Measurements from ENCODE around the gene KCNQ5. TPM values are rescaled to one million over a fixed set of nuclear protein-coding genes. Genes with fewer than 3 reads are reported as not detected.

Gene KCNQ5
- total and polyA plus RNA-seq, 10 of the 15 experiments (the other 5 are each of a cell fraction or from before 2014, with no cell fraction given), result 0.60 to 16.2 (median 3.2) TPM

GRCh38 chr6:73200247-73200646 lies 578.4 kb downstream of the KCNQ5 start:
- ChIA-PET SMC1A (ENCODE audit: uncharacterized antibody, unreplicated experiment) (no interaction called here), POLR2A (no interaction called here), CTCF (no interaction called here), RAD21 (ENCODE audit: unreplicated experiment) (no interaction called here)
- H4K20me1 ChIP-seq (ENCODE audit: control insufficient read depth, insufficient read depth), result no peaks in the 10 kb centered on the region; the same call in 1 of the 2 replicates
- FAIRE-seq (no peak), DNase-seq (ENCODE audit: low read depth, low spot score) (no peak), ATAC-seq (no peak)
- no TSS peak for BruUV-seq (replicated peaks)
- H3K4me3 ChIP-seq, result no peak overlapping the region
- no peaks in the 10 kb centered on the region for H3K27me3 ChIP-seq (replicated peaks in 1 of 2; ENCODE audit: control insufficient read depth in 2 of 2, insufficient read depth in 2 of 2, low read length in 1 of 2)
- H3K4me2 ChIP-seq (ENCODE audit: control insufficient read depth, insufficient read depth), result no peak overlapping the region
- H2AFZ ChIP-seq (ENCODE audit: control insufficient read depth, low read depth, low read length), result no peak overlapping the region
- no peak overlapping the region for H3K27ac ChIP-seq (ENCODE audit: control insufficient read depth, insufficient read depth)
- H3K36me3 ChIP-seq (ENCODE audit: control insufficient read depth in 2 of 2, insufficient read depth in 2 of 2, low read length in 1 of 2), result no peaks in the 10 kb centered on the region
- no peaks in the 10 kb centered on the region for H3K4me1 ChIP-seq (ENCODE audit: control insufficient read depth, insufficient read depth, low read length)
- in situ Hi-C loops (cut with MboI), result no loop called here
- intact Hi-C loops (cut with micrococcal nuclease; ENCODE audit: unreplicated experiment), result no loop called here
- H3K9ac ChIP-seq (ENCODE audit: control insufficient read depth, insufficient read depth, low read length), result no peak overlapping the region
- TF ChIP-seq NR2C1 (IDR thresholded peaks at IDR 0.05), result no peak
- no peak for TF ChIP-seq WRNIP1 (IDR thresholded peaks at IDR 0.05; ENCODE audit: borderline replicate concordance, low read depth, low read length)
- no peak for TF ChIP-seq ZBTB4 (CRISPR knock-in tag; IDR thresholded peaks at IDR 0.05)
- WGBS (ENCODE audit: insufficient coverage, insufficient replicate concordance, low lambda C conversion rate, missing lambda C conversion rate), result 81% methylated on average over 3 of the region's 3 CpGs
- H3K9me3 ChIP-seq (replicated peaks; ENCODE audit: control insufficient read depth, insufficient read depth, low read length), result no peaks in the 10 kb centered on the region
- H3K79me2 ChIP-seq (ENCODE audit: control insufficient read depth, insufficient read depth, low read length), result no peaks in the 10 kb centered on the region

GRCh38 chr6:73200735-73201134 lies 578.9 kb downstream of the KCNQ5 start:
- H3K36me3 ChIP-seq (ENCODE audit: control insufficient read depth in 2 of 2, insufficient read depth in 2 of 2, low read length in 1 of 2), result no peaks in the 10 kb centered on the region
- no peak overlapping the region for H3K4me3 ChIP-seq
- H3K9ac ChIP-seq (ENCODE audit: control insufficient read depth, insufficient read depth, low read length), result no peak overlapping the region
- H3K79me2 ChIP-seq (ENCODE audit: control insufficient read depth, insufficient read depth, low read length), result no peaks in the 10 kb centered on the region
- no peaks in the 10 kb centered on the region for H3K4me1 ChIP-seq (ENCODE audit: control insufficient read depth, insufficient read depth, low read length)
- no peaks in the 10 kb centered on the region for H3K9me3 ChIP-seq (replicated peaks; ENCODE audit: control insufficient read depth, insufficient read depth, low read length)
- POLR2A ChIA-PET, result no interaction called here
- no TSS peak for BruUV-seq (replicated peaks)
- H4K20me1 ChIP-seq (ENCODE audit: control insufficient read depth, insufficient read depth), result no peaks in the 10 kb centered on the region; the same call in 1 of the 2 replicates
- CTCF ChIA-PET, result interaction anchor here (0.9 kb wide), 1 partner anchor 789 kb away, joined by 3 read pairs; no protein-coding TSS in a partner anchor
- in situ Hi-C loops (cut with MboI) (no loop called here), intact Hi-C loops (cut with micrococcal nuclease; ENCODE audit: unreplicated experiment) (no loop called here)
- H2AFZ ChIP-seq (ENCODE audit: control insufficient read depth, low read depth, low read length), result no peak overlapping the region
- FAIRE-seq (no peak), DNase-seq (ENCODE audit: low read depth, low spot score) (no peak), ATAC-seq (no peak)
- SMC1A ChIA-PET (ENCODE audit: uncharacterized antibody, unreplicated experiment), result no interaction called here
- no peaks in the 10 kb centered on the region for H3K27me3 ChIP-seq (replicated peaks in 1 of 2; ENCODE audit: control insufficient read depth in 2 of 2, insufficient read depth in 2 of 2, low read length in 1 of 2)
- no peak overlapping the region for H3K27ac ChIP-seq (ENCODE audit: control insufficient read depth, insufficient read depth)
- no peak overlapping the region for H3K4me2 ChIP-seq (ENCODE audit: control insufficient read depth, insufficient read depth)
- 42% methylated on average over 4 of the region's 4 CpGs for WGBS (ENCODE audit: insufficient coverage, insufficient replicate concordance, low lambda C conversion rate, missing lambda C conversion rate)
- RAD21 ChIA-PET (ENCODE audit: unreplicated experiment), result no interaction called here
- TF ChIP-seq EGR1 (IDR thresholded peaks at IDR 0.05; ENCODE audit: borderline replicate concordance in 1 of 2, low read depth in 2 of 2, low read length in 2 of 2) (no peak), ATF7 (IDR thresholded peaks at IDR 0.05; ENCODE audit: low read depth) (no peak), NR2F1 (conservative IDR thresholded peaks at IDR 0.05) (no peak), PRDM15 (CRISPR knock-in tag; IDR thresholded peaks at IDR 0.05) (no peak), HDAC2 (IDR thresholded peaks at IDR 0.05) (no peak)

All from GM12878 (cell line).